ENCODE results near the gene BCCIP. TPM values are rescaled to one million over a fixed set of nuclear protein-coding genes. Genes with fewer than 3 reads are reported as not detected.
A peak's percentile ranks its signal among the peaks of the same experiment; 100 is the strongest.

BCCIP gene
- total and polyA plus RNA-seq, 2 experiments from 2014 or later = 43.9 to 92.6 TPM

DNA sequence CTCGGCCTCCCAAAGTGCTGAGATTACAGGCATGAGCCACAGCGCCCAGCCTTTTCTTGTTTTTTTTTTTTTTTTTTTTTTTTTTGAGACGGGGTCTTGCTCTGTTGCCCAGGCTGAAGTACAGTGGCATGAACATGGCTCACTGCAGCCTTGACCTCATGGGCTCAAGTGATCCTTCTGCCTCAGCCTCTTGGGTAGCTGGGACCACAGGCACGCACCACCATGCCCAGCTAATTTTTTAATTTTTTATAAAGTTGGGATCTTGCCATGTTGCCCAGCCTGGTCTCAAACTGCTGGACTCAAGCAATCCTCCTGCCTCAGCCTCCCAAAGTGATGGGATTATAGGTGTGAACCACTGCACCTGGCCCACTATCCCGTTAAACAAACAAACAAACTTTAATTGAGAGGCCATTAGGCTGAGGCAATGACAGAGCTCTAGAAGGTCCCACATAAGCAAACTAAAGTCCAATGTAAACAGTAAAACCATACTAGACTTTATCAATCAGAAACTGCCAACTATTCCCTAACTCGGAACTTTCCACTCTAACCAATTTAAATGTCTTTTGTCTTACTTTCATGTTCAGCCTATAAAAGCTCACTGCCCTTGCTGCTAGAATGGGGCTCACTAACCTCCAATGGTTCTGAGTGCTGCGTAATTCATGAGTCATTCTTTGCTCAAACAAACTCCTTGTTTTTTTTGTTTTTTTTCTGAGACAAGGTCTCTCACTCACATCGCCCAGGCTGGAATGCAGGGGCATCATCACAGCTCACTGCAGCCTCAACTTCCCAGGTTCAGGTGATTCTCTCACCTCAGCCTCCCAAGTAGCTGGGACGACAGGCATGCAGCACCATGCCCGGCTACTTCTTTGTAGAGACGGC lies 55.9 kb downstream of the BCCIP start:
- H3K27ac ChIP-seq = peak overlapping the region; percentile 51

DNA sequence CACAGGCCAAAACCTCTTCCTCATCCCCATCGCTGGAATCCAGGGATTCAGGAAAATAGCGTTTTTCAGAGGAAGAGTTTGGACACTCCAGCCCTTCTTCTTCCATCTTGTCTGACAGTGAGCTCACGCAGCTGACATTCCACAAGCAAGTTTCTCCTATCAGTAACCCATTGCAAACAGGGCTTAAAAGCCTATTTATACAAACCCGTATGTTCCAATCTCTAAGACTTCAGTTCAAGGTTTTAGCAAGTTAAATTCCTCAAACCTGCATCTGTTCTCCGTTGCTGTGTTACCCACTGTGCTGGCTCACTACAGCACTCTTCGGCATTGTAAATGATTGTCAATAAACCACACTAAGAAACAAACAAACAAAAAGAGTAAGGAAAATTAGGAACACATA lies 57.4 kb downstream of the BCCIP start:
- peaks cover 13% of the 10 kb centered on the region; the same call in 1 of the 2 replicates for H3F3A ChIP-seq (ENCODE audit: insufficient read depth)
- H3K79me2 ChIP-seq (ENCODE audit: insufficient read depth) = peaks cover 60% of the 10 kb centered on the region
- no peak for DNase-seq
- no peak overlapping the region for H3K4me3 ChIP-seq
- H4K20me1 ChIP-seq (ENCODE audit: insufficient read depth) = no peaks in the 10 kb centered on the region
- TF ChIP-seq EZH2phosphoT487 (IDR thresholded peaks at IDR 0.05; ENCODE audit: insufficient read depth, low read depth) = no peak
- TF ChIP-seq EZH2 (IDR thresholded peaks at IDR 0.05; ENCODE audit: insufficient read depth, poor library complexity, severe bottlenecking) = no peak
- H3K9me2 ChIP-seq (ENCODE audit: insufficient read depth) = no peaks in the 10 kb centered on the region
- H3K4me1 ChIP-seq (ENCODE audit: insufficient read depth) = peaks cover 9% of the 10 kb centered on the region
- WGBS, 2 experiments (ENCODE audit: low coverage in 1 of 2, low lambda C conversion rate in 2 of 2, missing lambda C conversion rate in 2 of 2) = 74% methylated on average over 6 of the region's 6 CpGs
- no peaks in the 10 kb centered on the region for H3K27me3 ChIP-seq (replicated peaks; ENCODE audit: insufficient read depth)
- in situ Hi-C loops (cut with MboI) = no loop called here
- H3K4me2 ChIP-seq (ENCODE audit: unreplicated experiment) = no peak overlapping the region
- H3K9ac ChIP-seq = no peak overlapping the region
- H2AFZ ChIP-seq = no peak overlapping the region
- peaks cover 14% of the 10 kb centered on the region for H3K36me3 ChIP-seq (ENCODE audit: low read depth)
- H3K9me3 ChIP-seq (ENCODE audit: low read depth) = no peaks in the 10 kb centered on the region
- no peak overlapping the region for H3K27ac ChIP-seq

More for the DNA sequence above, 55.9 kb downstream of the BCCIP start:
- peaks cover 51% of the 10 kb centered on the region for H3K79me2 ChIP-seq (ENCODE audit: insufficient read depth)
- H2AFZ ChIP-seq = no peak overlapping the region
- no peak for TF ChIP-seq EZH2 (IDR thresholded peaks at IDR 0.05; ENCODE audit: insufficient read depth, poor library complexity, severe bottlenecking)
- TF ChIP-seq EZH2phosphoT487 (IDR thresholded peaks at IDR 0.05; ENCODE audit: insufficient read depth, low read depth) = no peak
- no peaks in the 10 kb centered on the region for H3K9me2 ChIP-seq (ENCODE audit: insufficient read depth)
- H3K36me3 ChIP-seq (ENCODE audit: low read depth) = peaks cover 14% of the 10 kb centered on the region
- H3K4me2 ChIP-seq (ENCODE audit: unreplicated experiment) = peak overlapping the region; percentile 56
- no peaks in the 10 kb centered on the region for H3K27me3 ChIP-seq (replicated peaks; ENCODE audit: insufficient read depth)
- DNase-seq = peak; percentile 91
- no peak overlapping the region for H3K9ac ChIP-seq
- H3K9me3 ChIP-seq (ENCODE audit: low read depth) = no peaks in the 10 kb centered on the region
- no peaks in the 10 kb centered on the region for H4K20me1 ChIP-seq (ENCODE audit: insufficient read depth)
- no peak overlapping the region for H3K4me3 ChIP-seq
- 65 to 68% methylated on average over 10 to 11 of the region's 11 CpGs for WGBS, 2 experiments (ENCODE audit: low coverage in 1 of 2, low lambda C conversion rate in 2 of 2, missing lambda C conversion rate in 2 of 2)
- in situ Hi-C loops (cut with MboI) = no loop called here
- peaks cover 13% of the 10 kb centered on the region; the same call in 1 of the 2 replicates for H3F3A ChIP-seq (ENCODE audit: insufficient read depth)
- H3K4me1 ChIP-seq (ENCODE audit: insufficient read depth) = peaks cover 9% of the 10 kb centered on the region

DNA sequence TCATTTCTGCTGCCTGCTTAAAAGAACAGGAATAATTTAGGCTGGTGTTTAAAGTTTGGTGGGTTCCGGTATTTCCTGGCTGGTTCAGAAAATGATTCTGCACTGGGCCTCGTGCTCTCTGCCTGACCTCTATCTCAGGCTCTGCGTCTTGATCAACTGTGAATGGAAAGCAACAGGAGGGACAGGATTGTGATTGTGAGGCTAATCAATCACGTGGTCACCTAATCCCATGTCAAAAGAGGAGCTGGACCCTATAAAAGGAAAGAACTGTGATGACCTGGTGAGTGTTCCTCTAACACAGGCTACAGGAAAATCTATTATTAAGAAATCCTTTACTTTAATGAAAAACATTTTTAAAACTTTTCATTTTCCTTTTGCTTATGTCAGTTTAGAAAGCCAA lies 57.8 kb downstream of the BCCIP start, which contains the start of gene DHX32:
Gene DHX32, minus strand, starts transcription at position 101 of the 400 bp plus-strand sequence. CDS start 468 bp downstream, outside the sequence.
- Histone ChIP-seq H3K27me3 (replicated peaks; ENCODE audit: insufficient read depth) (no peaks in the 10 kb centered on the region), H3K27ac (no peak within 1 kb of the TSS), H3K4me3 (no peak within 1 kb of the TSS), H3F3A (ENCODE audit: insufficient read depth) (peaks cover 13% of the 10 kb centered on the region; the same call in 1 of the 2 replicates), H3K9me2 (ENCODE audit: insufficient read depth) (no peaks in the 10 kb centered on the region), H4K20me1 (ENCODE audit: insufficient read depth) (no peaks in the 10 kb centered on the region), H3K9ac (no peak within 1 kb of the TSS), H3K9me3 (ENCODE audit: low read depth) (no peaks in the 10 kb centered on the region), H3K36me3 (ENCODE audit: low read depth) (peaks cover 11% of the 10 kb centered on the region), H3K79me2 (ENCODE audit: insufficient read depth) (peaks cover 60% of the 10 kb centered on the region), H2AFZ (no peak within 1 kb of the TSS), H3K4me2 (ENCODE audit: unreplicated experiment) (no peak within 1 kb of the TSS), H3K4me1 (ENCODE audit: insufficient read depth) (peaks cover 9% of the 10 kb centered on the region)
- 73 to 78% methylated on average over 4 of the region's 4 CpGs for WGBS, 2 experiments (ENCODE audit: low coverage in 1 of 2, low lambda C conversion rate in 2 of 2, missing lambda C conversion rate in 2 of 2)
- TF ChIP-seq EZH2 (IDR thresholded peaks at IDR 0.05; ENCODE audit: insufficient read depth, poor library complexity, severe bottlenecking) (no peak), EZH2phosphoT487 (IDR thresholded peaks at IDR 0.05; ENCODE audit: insufficient read depth, low read depth) (no peak)
- DNase-seq = no peak
- in situ Hi-C loops (cut with MboI) = no loop called here

DNA sequence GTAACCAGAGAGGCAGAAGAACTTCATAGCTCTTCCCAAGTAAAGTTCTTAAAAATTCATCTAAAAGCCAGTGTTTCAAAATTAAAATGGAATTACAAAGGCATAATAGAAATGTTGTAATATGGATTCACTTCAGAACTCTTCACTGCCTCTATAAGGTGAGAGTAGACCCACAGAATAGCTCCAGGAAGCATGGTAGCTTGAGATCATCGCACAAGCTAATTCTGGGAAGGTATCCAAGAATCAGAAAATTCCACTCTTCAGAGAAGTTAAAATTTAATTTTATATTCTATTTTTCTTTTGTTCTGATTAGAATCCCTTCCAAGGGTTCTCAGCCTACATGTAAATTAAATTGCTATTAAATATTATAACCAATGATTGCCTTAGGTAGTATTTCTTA lies 59.2 kb downstream of the BCCIP start:
- Histone ChIP-seq H3K9me3 (ENCODE audit: low read depth) (no peaks in the 10 kb centered on the region), H3K36me3 (ENCODE audit: low read depth) (no peaks in the 10 kb centered on the region), H3F3A (ENCODE audit: insufficient read depth) (peaks cover 13% of the 10 kb centered on the region; the same call in 1 of the 2 replicates), H3K9ac (no peak overlapping the region), H3K4me1 (ENCODE audit: insufficient read depth) (peaks cover 17% of the 10 kb centered on the region), H3K27me3 (replicated peaks; ENCODE audit: insufficient read depth) (no peaks in the 10 kb centered on the region), H2AFZ (no peak overlapping the region), H3K4me2 (ENCODE audit: unreplicated experiment) (no peak overlapping the region), H3K9me2 (ENCODE audit: insufficient read depth) (no peaks in the 10 kb centered on the region), H3K27ac (no peak overlapping the region), H3K4me3 (no peak overlapping the region), H4K20me1 (ENCODE audit: insufficient read depth) (no peaks in the 10 kb centered on the region), H3K79me2 (ENCODE audit: insufficient read depth) (peaks cover 66% of the 10 kb centered on the region)
- in situ Hi-C loops (cut with MboI) = no loop called here
- TF ChIP-seq EZH2 (IDR thresholded peaks at IDR 0.05; ENCODE audit: insufficient read depth, poor library complexity, severe bottlenecking) = no peak
- no peak for TF ChIP-seq EZH2phosphoT487 (IDR thresholded peaks at IDR 0.05; ENCODE audit: insufficient read depth, low read depth)
- peak; percentile 17 for DNase-seq
- 94 to 96% methylated on average over 1 of the region's 1 CpG for WGBS, 2 experiments (ENCODE audit: low coverage in 1 of 2, low lambda C conversion rate in 2 of 2, missing lambda C conversion rate in 2 of 2)
